Measurements from ENCODE around the gene SLC2A2. TPM values are rescaled to one million over a fixed set of nuclear protein-coding genes. Genes with fewer than 3 reads are reported as not detected.

The SLC2A2 gene
- total RNA-seq, 4 donors from 2014 or later: 2.0 TPM; not detected in 3

DNA sequence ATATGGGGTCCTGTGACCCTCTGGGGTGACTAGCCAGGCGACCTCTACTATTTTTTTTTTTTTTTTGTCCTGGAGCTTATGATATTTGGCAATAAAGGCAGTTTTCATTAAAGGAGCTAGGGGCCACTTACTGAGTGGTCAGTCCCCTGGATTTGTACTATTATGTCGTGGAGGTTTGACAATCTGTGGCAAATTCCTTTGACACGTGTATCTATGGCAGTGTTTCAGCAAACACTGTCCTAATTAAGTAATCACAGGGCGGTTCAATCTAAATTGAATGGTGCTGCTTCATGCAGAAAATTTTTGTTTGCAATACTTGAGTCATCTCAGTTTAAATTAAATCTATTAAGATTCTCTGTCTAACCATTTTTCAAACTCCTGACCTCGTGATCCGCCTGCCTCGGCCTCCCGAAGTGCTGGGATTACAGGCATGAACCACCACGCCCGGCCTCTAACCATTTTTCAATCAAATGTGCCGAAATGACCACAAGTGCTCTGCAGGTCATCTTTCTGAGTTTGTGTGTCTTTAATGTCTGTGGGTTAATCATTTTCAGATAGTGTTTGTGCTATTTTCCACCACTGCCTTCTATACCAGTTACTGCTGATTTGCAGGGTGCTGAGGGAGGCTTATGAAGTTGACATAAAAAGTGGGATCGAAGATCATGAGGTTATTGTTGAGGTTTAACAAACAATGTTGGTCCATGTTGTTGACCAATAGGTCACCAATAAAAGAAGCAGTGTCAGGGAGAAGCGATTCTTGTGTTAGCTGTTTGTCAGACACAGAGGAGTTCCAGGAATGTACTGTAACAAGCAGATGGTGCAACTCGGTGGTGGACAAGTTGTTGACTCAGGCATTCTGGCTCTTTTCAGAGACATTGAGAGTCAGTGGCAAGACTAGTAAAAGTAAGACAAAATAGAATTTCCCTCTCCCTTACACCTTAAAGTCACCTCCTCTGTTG is 18.6 kb upstream of the SLC2A2 start:
- Histone ChIP-seq H3K36me3 (no peaks in the 10 kb centered on the region), H3K9me3 (no peaks in the 10 kb centered on the region), H3K27ac (no peak overlapping the region), H3K4me3 (no peak overlapping the region), H3K4me1 (no peaks in the 10 kb centered on the region), H3K27me3 (no peaks in the 10 kb centered on the region)
- no peak for DNase-seq (ENCODE audit: low spot score in 2 of 2)
- WGBS: 81% methylated on average over 14 of the region's 14 CpGs
- TF ChIP-seq POLR2A (IDR thresholded peaks at IDR 0.05) (no peak), EP300 (IDR thresholded peaks at IDR 0.05) (no peak), POLR2AphosphoS5 (IDR thresholded peaks at IDR 0.05) (no peak)
- TF ChIP-seq, protein P1, sequence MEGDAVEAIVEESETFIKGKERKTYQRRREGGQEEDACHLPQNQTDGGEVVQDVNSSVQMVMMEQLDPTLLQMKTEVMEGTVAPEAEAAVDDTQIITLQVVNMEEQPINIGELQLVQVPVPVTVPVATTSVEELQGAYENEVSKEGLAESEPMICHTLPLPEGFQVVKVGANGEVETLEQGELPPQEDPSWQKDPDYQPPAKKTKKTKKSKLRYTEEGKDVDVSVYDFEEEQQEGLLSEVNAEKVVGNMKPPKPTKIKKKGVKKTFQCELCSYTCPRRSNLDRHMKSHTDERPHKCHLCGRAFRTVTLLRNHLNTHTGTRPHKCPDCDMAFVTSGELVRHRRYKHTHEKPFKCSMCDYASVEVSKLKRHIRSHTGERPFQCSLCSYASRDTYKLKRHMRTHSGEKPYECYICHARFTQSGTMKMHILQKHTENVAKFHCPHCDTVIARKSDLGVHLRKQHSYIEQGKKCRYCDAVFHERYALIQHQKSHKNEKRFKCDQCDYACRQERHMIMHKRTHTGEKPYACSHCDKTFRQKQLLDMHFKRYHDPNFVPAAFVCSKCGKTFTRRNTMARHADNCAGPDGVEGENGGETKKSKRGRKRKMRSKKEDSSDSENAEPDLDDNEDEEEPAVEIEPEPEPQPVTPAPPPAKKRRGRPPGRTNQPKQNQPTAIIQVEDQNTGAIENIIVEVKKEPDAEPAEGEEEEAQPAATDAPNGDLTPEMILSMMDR (IDR thresholded peaks at IDR 0.05): no peak

DNA sequence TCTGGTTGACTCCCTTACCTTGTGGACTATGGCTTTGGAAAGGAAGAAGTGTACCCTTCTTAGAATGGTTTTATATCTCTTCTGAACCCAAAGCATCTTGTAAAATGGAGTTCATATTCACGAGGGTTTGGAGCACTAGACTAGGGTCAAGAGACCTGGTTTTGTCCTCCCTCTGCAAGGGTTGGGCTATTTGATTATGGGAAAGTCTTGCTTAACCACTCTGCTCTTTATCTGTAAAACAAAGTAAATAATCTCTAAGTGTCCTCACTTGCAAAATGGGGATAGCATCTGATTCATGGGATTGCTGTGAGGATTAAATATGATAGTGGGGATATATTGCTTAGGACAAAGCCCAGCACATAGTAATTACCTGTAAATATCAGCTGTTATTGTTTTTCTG is 17.9 kb upstream of the SLC2A2 start:
- TF ChIP-seq EP300 (IDR thresholded peaks at IDR 0.05): no peak
- TF ChIP-seq POLR2A (IDR thresholded peaks at IDR 0.05): no peak
- TF ChIP-seq POLR2AphosphoS5 (IDR thresholded peaks at IDR 0.05): no peak
- TF ChIP-seq, protein P1 (IDR thresholded peaks at IDR 0.05): no peak
- H3K27me3 ChIP-seq: no peaks in the 10 kb centered on the region
- WGBS: 78% methylated on average over 1 of the region's 1 CpG
- no peaks in the 10 kb centered on the region for H3K9me3 ChIP-seq
- H3K36me3 ChIP-seq: no peaks in the 10 kb centered on the region
- H3K4me3 ChIP-seq: no peak overlapping the region
- no peak overlapping the region for H3K27ac ChIP-seq
- no peaks in the 10 kb centered on the region for H3K4me1 ChIP-seq
- DNase-seq (ENCODE audit: low spot score in 2 of 2): no peak

DNA sequence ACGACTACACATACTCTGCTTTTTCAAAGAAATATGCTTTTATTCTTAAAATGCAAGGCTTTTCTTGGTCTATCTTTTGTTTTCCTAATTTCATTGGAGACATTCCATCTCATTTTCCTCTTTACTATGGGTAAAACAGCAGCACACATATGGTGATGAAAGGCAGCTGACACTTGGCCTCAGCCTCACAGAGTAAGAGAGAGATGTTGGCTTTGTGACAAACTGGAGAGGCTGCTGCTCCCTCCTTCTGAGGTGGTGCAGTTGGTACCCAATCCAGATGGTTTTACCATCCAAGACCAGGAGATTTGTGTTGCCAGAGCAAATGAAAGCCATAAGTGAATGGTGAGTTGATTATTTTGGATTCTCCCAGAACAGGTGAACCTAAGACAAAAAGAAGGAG is 13.2 kb upstream of the SLC2A2 start:
- H3K9me3 ChIP-seq: no peaks in the 10 kb centered on the region
- 49% methylated on average over 1 of the region's 1 CpG for WGBS
- DNase-seq (ENCODE audit: low spot score in 2 of 2): no peak
- H3K4me3 ChIP-seq: no peak overlapping the region
- TF ChIP-seq POLR2AphosphoS5 (IDR thresholded peaks at IDR 0.05): no peak
- no peak for TF ChIP-seq EP300 (IDR thresholded peaks at IDR 0.05)
- TF ChIP-seq POLR2A (IDR thresholded peaks at IDR 0.05): no peak
- TF ChIP-seq, protein P1 (IDR thresholded peaks at IDR 0.05): no peak
- H3K4me1 ChIP-seq: no peaks in the 10 kb centered on the region
- no peaks in the 10 kb centered on the region for H3K27me3 ChIP-seq
- H3K36me3 ChIP-seq: no peaks in the 10 kb centered on the region
- no peak overlapping the region for H3K27ac ChIP-seq

DNA sequence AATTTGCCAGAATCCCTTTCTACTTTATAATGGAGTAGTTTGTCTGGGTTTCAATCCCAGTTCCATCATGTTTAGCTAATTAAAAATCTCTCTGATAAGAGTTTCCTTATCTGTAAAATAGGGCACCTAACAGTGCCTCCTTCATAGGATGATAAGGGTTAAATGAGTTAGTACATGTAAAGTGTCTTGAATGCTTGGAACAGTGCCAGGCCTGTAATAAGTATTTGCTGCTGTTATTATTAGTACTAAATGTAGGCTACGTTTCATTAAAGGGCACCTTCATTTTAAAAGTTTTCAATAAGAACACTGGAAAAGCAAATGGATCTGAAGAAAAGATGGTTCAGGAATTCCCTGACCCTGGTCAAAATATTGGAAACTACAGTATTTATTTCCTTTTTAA is 11.8 kb upstream of the SLC2A2 start:
- no peak for DNase-seq (ENCODE audit: low spot score in 2 of 2)
- Histone ChIP-seq H3K27me3 (no peaks in the 10 kb centered on the region), H3K4me1 (no peaks in the 10 kb centered on the region), H3K27ac (no peak overlapping the region), H3K9me3 (no peaks in the 10 kb centered on the region), H3K4me3 (no peak overlapping the region), H3K36me3 (no peaks in the 10 kb centered on the region)
- TF ChIP-seq, protein P1 (IDR thresholded peaks at IDR 0.05): no peak
- TF ChIP-seq POLR2AphosphoS5 (IDR thresholded peaks at IDR 0.05): no peak
- no peak for TF ChIP-seq EP300 (IDR thresholded peaks at IDR 0.05)
- TF ChIP-seq POLR2A (IDR thresholded peaks at IDR 0.05): no peak
- WGBS: 27% methylated on average over 1 of the region's 1 CpG

DNA sequence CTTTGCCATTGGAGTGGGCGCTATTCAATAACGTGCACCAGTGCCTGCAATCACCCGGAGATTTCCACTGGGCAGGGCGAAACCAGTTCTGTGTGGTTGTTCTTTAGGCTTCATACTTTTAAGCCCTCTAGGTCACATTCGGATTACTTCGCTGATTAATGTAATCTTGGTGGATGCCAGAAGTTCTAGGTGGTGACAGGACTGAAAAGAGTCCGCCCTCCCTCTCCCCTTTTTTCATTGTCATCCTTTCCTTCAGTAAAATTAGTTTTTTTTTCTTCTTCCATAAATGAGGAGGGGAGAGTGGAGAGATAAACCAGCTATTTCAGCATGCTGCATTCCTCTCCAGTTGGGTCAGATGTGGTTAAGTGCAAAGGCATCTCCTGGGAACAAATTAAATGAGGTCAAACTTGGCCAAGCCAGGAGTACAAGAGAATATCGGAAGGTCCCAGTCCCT is 2.3 kb upstream of the SLC2A2 start:
- H3K27ac ChIP-seq: no peak overlapping the region

More for the DNA sequence above, 2.3 kb upstream of the SLC2A2 start:
- no peaks in the 10 kb centered on the region for H3K27me3 ChIP-seq
- TF ChIP-seq, protein P1 (IDR thresholded peaks at IDR 0.05): no peak
- no peak for TF ChIP-seq POLR2A (IDR thresholded peaks at IDR 0.05)
- TF ChIP-seq POLR2AphosphoS5 (IDR thresholded peaks at IDR 0.05): no peak
- TF ChIP-seq EP300 (IDR thresholded peaks at IDR 0.05): no peak
- no peaks in the 10 kb centered on the region for H3K9me3 ChIP-seq
- 38% methylated on average over 8 of the region's 8 CpGs for WGBS
- DNase-seq (ENCODE audit: low spot score in 2 of 2): no peak
- H3K36me3 ChIP-seq: no peaks in the 10 kb centered on the region
- H3K4me3 ChIP-seq: peak overlapping the region; percentile 44
- peaks cover 14% of the 10 kb centered on the region for H3K4me1 ChIP-seq

All from suprapubic skin (tissue), 4 donors.